Chondrocyte (in vitro differentiated cells): ENCODE data around the gene TRPM8. TPM values are rescaled to one million over a fixed set of nuclear protein-coding genes. Genes with fewer than 3 reads are reported as not detected.

Experiments used
- DNase-seq: peaks from one replicate; pipeline ENCODE4 v3.0.0; 2021; ENCODE audit warnings: mixed read lengths, low spot score
- H3K27ac Mint-ChIP-seq: one replicate; pipeline ENCODE4 v1.8.0; 2021; ENCODE audit warnings: mild to moderate bottlenecking, moderate library complexity, mixed read lengths; ENCODE audit not compliant: unreplicated experiment
- H3K27me3 Mint-ChIP-seq: 2 replicates; pipeline ENCODE4 v1.8.0; 2021; ENCODE audit warnings: low read depth, mixed read lengths
- H3K36me3 Mint-ChIP-seq: 2 replicates; pipeline ENCODE4 v1.8.0; 2021; ENCODE audit warnings: low read depth, mixed read lengths
- H3K4me1 Mint-ChIP-seq: 2 replicates; pipeline ENCODE4 v1.8.0; 2021; ENCODE audit warnings: low read depth, mild to moderate bottlenecking, mixed read lengths
- H3K4me3 Mint-ChIP-seq: one replicate; pipeline ENCODE4 v1.8.0; 2021; ENCODE audit warnings: mild to moderate bottlenecking, moderate library complexity, mixed read lengths; ENCODE audit not compliant: unreplicated experiment
- H3K9me3 Mint-ChIP-seq: 2 replicates; pipeline ENCODE4 v1.8.0; 2021; ENCODE audit warnings: low read depth, mixed read lengths
- CTCF ChIP-seq: fragments of 200-600 bp; sonication (generic); IDR thresholded peaks from 2 replicates; pipeline ENCODE4 v1.5.0; 2021; ENCODE audit warnings: antibody characterized with exemption, mild to moderate bottlenecking, moderate library complexity
- total RNA-seq: library from RNA; stranded (reverse); gene quantifications from 3 replicates; pipeline ENCODE4 v1.2.1, GENCODE V29; 2021

The TRPM8 gene
- total RNA-seq, 1 donor from 2014 or later, result 0.15 TPM

GRCh38 chr2:233915128-233915527 lies 2.0 kb upstream of the TRPM8 start:
- Mint-ChIP-seq H3K4me1 (no peaks in the 10 kb centered on the region), H3K27ac (no peak overlapping the region), H3K4me3 (no peak overlapping the region), H3K9me3 (no peaks in the 10 kb centered on the region), H3K27me3 (peaks cover 47% of the 10 kb centered on the region), H3K36me3 (no peaks in the 10 kb centered on the region)
- DNase-seq, result no peak
- TF ChIP-seq CTCF, result peak; percentile 62

GRCh38 chr2:233919319-233919718 lies 2.1 kb downstream of the TRPM8 start:
- Mint-ChIP-seq H3K36me3 (no peaks in the 10 kb centered on the region), H3K4me1 (no peaks in the 10 kb centered on the region), H3K9me3 (no peaks in the 10 kb centered on the region), H3K4me3 (no peak overlapping the region), H3K27me3 (peaks cover 41% of the 10 kb centered on the region), H3K27ac (no peak overlapping the region)
- no peak for TF ChIP-seq CTCF
- no peak for DNase-seq

GRCh38 chr2:233919938-233920337 lies 2.8 kb downstream of the TRPM8 start:
- Mint-ChIP-seq H3K27ac (no peak overlapping the region), H3K27me3 (peaks cover 43% of the 10 kb centered on the region), H3K36me3 (no peaks in the 10 kb centered on the region), H3K4me1 (no peaks in the 10 kb centered on the region), H3K4me3 (no peak overlapping the region), H3K9me3 (no peaks in the 10 kb centered on the region)
- no peak for TF ChIP-seq CTCF
- DNase-seq, result no peak

- no peak overlapping the region for H3K4me3 Mint-ChIP-seq
- peak overlapping the region; percentile 52 for H3K27ac Mint-ChIP-seq
- no peak for DNase-seq
- no peaks in the 10 kb centered on the region for H3K36me3 Mint-ChIP-seq
- H3K27me3 Mint-ChIP-seq, result peaks cover 41% of the 10 kb centered on the region
- no peak for TF ChIP-seq CTCF
- H3K9me3 Mint-ChIP-seq, result no peaks in the 10 kb centered on the region
- H3K4me1 Mint-ChIP-seq, result no peaks in the 10 kb centered on the region
Observed at GRCh38 chr2:233922471-233922870, 5.3 kb downstream of the TRPM8 start.

GRCh38 chr2:233925402-233925801 lies 8.2 kb downstream of the TRPM8 start:
- no peaks in the 10 kb centered on the region for H3K36me3 Mint-ChIP-seq
- H3K27ac Mint-ChIP-seq, result no peak overlapping the region
- no peak for DNase-seq
- H3K4me3 Mint-ChIP-seq, result no peak overlapping the region
- no peak for TF ChIP-seq CTCF
- H3K4me1 Mint-ChIP-seq, result peaks cover 10% of the 10 kb centered on the region
- H3K9me3 Mint-ChIP-seq, result no peaks in the 10 kb centered on the region
- peaks cover 35% of the 10 kb centered on the region for H3K27me3 Mint-ChIP-seq
